ENCODE data around the gene LRRC15. TPM values are rescaled to one million over a fixed set of nuclear protein-coding genes. Genes with fewer than 3 reads are reported as not detected.

Gene LRRC15
- total RNA-seq, 3 donors from 2014 or later: not detected

- no peak overlapping the region for H3K4me3 Mint-ChIP-seq
- no peak for DNase-seq
- H3K4me1 Mint-ChIP-seq (ENCODE audit: low read depth): no peaks in the 10 kb centered on the region
Observed at GRCh38 chr3:194364314-194364651, 5.3 kb downstream of the LRRC15 start.

GRCh38 chr3:194360568-194360967 lies 9.0 kb downstream of the LRRC15 start:
- ATAC-seq (no peak), DNase-seq (no peak)
- no peaks in the 10 kb centered on the region for H3K9me3 Mint-ChIP-seq
- H3K36me3 Mint-ChIP-seq (ENCODE audit: insufficient read depth): no peaks in the 10 kb centered on the region
- peaks cover 11% of the 10 kb centered on the region for H3K27me3 Mint-ChIP-seq (ENCODE audit: low read depth)
- no peak overlapping the region for H3K4me3 Mint-ChIP-seq
- no peaks in the 10 kb centered on the region for H3K4me1 Mint-ChIP-seq (ENCODE audit: low read depth)

More at GRCh38 chr3:194364314-194364651, 5.3 kb downstream of the LRRC15 start:
- Mint-ChIP-seq H3K27me3 (ENCODE audit: low read depth) (peaks cover 29% of the 10 kb centered on the region), H3K36me3 (ENCODE audit: insufficient read depth) (no peaks in the 10 kb centered on the region), H3K9me3 (no peaks in the 10 kb centered on the region)
- ATAC-seq: no peak

- Mint-ChIP-seq H3K4me3 (no peak overlapping the region), H3K9me3 (no peaks in the 10 kb centered on the region), H3K27me3 (ENCODE audit: low read depth) (peaks cover 11% of the 10 kb centered on the region), H3K36me3 (ENCODE audit: insufficient read depth) (no peaks in the 10 kb centered on the region), H3K4me1 (ENCODE audit: low read depth) (no peaks in the 10 kb centered on the region)
- ATAC-seq (no peak), DNase-seq (no peak)
Observed at GRCh38 chr3:194357681-194358080, 11.9 kb downstream of the LRRC15 start.

GRCh38 chr3:194355379-194355778 lies 14.2 kb downstream of the LRRC15 start:
- H3K4me1 Mint-ChIP-seq (ENCODE audit: low read depth): no peaks in the 10 kb centered on the region

GRCh38 chr3:194354315-194354714 lies 15.2 kb downstream of the LRRC15 start:
- H3K36me3 Mint-ChIP-seq (ENCODE audit: insufficient read depth): no peaks in the 10 kb centered on the region
- peaks cover 2% of the 10 kb centered on the region for H3K27me3 Mint-ChIP-seq (ENCODE audit: low read depth)
- H3K9me3 Mint-ChIP-seq: no peaks in the 10 kb centered on the region
- no peak for DNase-seq
- ATAC-seq: no peak
- no peak overlapping the region for H3K4me3 Mint-ChIP-seq
- no peaks in the 10 kb centered on the region for H3K4me1 Mint-ChIP-seq (ENCODE audit: low read depth)

More at GRCh38 chr3:194355379-194355778, 14.2 kb downstream of the LRRC15 start:
- H3K27me3 Mint-ChIP-seq (ENCODE audit: low read depth): peaks cover 8% of the 10 kb centered on the region
- no peaks in the 10 kb centered on the region for H3K9me3 Mint-ChIP-seq
- no peak for DNase-seq
- no peak for ATAC-seq
- no peak overlapping the region for H3K4me3 Mint-ChIP-seq
- no peaks in the 10 kb centered on the region for H3K36me3 Mint-ChIP-seq (ENCODE audit: insufficient read depth)

- no peak overlapping the region for H3K4me3 Mint-ChIP-seq
- DNase-seq: no peak
- H3K9me3 Mint-ChIP-seq: no peaks in the 10 kb centered on the region
- H3K27me3 Mint-ChIP-seq (ENCODE audit: low read depth): no peaks in the 10 kb centered on the region
- no peak for ATAC-seq
- no peaks in the 10 kb centered on the region for H3K36me3 Mint-ChIP-seq (ENCODE audit: insufficient read depth)
- no peaks in the 10 kb centered on the region for H3K4me1 Mint-ChIP-seq (ENCODE audit: low read depth)
Observed at GRCh38 chr3:194352667-194353246, 16.8 kb downstream of the LRRC15 start.

GRCh38 chr3:194351952-194352536 lies 17.5 kb downstream of the LRRC15 start:
- DNase-seq (no peak), ATAC-seq (no peak)
- Mint-ChIP-seq H3K36me3 (ENCODE audit: insufficient read depth) (no peaks in the 10 kb centered on the region), H3K4me3 (no peak overlapping the region), H3K9me3 (no peaks in the 10 kb centered on the region), H3K27me3 (ENCODE audit: low read depth) (no peaks in the 10 kb centered on the region), H3K4me1 (ENCODE audit: low read depth) (no peaks in the 10 kb centered on the region)

GRCh38 chr3:194351080-194351672 lies 18.4 kb downstream of the LRRC15 start, which contains the start of gene CPN2:
Gene CPN2 (minus strand): TSS chr3:194351328. CDS start chr3:194342702, 8,626 bp downstream.
- H3K9me3 Mint-ChIP-seq: no peaks in the 10 kb centered on the region
- ATAC-seq: no peak

GRCh38 chr3:194350726-194351071 lies 18.8 kb downstream of the LRRC15 start:
- H3K27me3 Mint-ChIP-seq (ENCODE audit: low read depth): peaks cover under 1% of the 10 kb centered on the region
- no peaks in the 10 kb centered on the region for H3K9me3 Mint-ChIP-seq
- H3K4me1 Mint-ChIP-seq (ENCODE audit: low read depth): no peaks in the 10 kb centered on the region
- DNase-seq (no peak), ATAC-seq (no peak)
- H3K4me3 Mint-ChIP-seq: no peak overlapping the region
- no peaks in the 10 kb centered on the region for H3K36me3 Mint-ChIP-seq (ENCODE audit: insufficient read depth)

More at GRCh38 chr3:194351080-194351672, 18.4 kb downstream of the LRRC15 start, which contains the start of gene CPN2:
- no peaks in the 10 kb centered on the region for H3K4me1 Mint-ChIP-seq (ENCODE audit: low read depth)
- DNase-seq: no peak
- H3K4me3 Mint-ChIP-seq: no peak within 1 kb of the TSS
- no peaks in the 10 kb centered on the region for H3K27me3 Mint-ChIP-seq (ENCODE audit: low read depth)
- H3K36me3 Mint-ChIP-seq (ENCODE audit: insufficient read depth): no peaks in the 10 kb centered on the region

- Mint-ChIP-seq H3K9me3 (no peaks in the 10 kb centered on the region), H3K27me3 (ENCODE audit: low read depth) (peaks cover 5% of the 10 kb centered on the region), H3K4me1 (ENCODE audit: low read depth) (peaks cover 4% of the 10 kb centered on the region), H3K4me3 (no peak overlapping the region), H3K36me3 (ENCODE audit: insufficient read depth) (no peaks in the 10 kb centered on the region)
- ATAC-seq (no peak), DNase-seq (no peak)
Observed at GRCh38 chr3:194348354-194348753, 21.2 kb downstream of the LRRC15 start.

GRCh38 chr3:194346621-194347020 lies 22.9 kb downstream of the LRRC15 start:
- no peak for DNase-seq
- Mint-ChIP-seq H3K27me3 (ENCODE audit: low read depth) (peaks cover 5% of the 10 kb centered on the region), H3K9me3 (no peaks in the 10 kb centered on the region), H3K4me3 (no peak overlapping the region), H3K36me3 (ENCODE audit: insufficient read depth) (no peaks in the 10 kb centered on the region), H3K4me1 (ENCODE audit: low read depth) (peaks cover 4% of the 10 kb centered on the region)
- no peak for ATAC-seq

GRCh38 chr3:194346035-194346434 lies 23.5 kb downstream of the LRRC15 start:
- H3K27me3 Mint-ChIP-seq (ENCODE audit: low read depth): peaks cover 8% of the 10 kb centered on the region
- no peak overlapping the region for H3K4me3 Mint-ChIP-seq
- H3K9me3 Mint-ChIP-seq: no peaks in the 10 kb centered on the region
- DNase-seq (no peak), ATAC-seq (no peak)
- H3K36me3 Mint-ChIP-seq (ENCODE audit: insufficient read depth): no peaks in the 10 kb centered on the region
- peaks cover 4% of the 10 kb centered on the region for H3K4me1 Mint-ChIP-seq (ENCODE audit: low read depth)

- DNase-seq (peak; percentile 73), ATAC-seq (peak; percentile 51 to 72)
- no peak overlapping the region for H3K4me3 Mint-ChIP-seq
- H3K27me3 Mint-ChIP-seq (ENCODE audit: low read depth): peaks cover 8% of the 10 kb centered on the region
- no peaks in the 10 kb centered on the region for H3K36me3 Mint-ChIP-seq (ENCODE audit: insufficient read depth)
- H3K4me1 Mint-ChIP-seq (ENCODE audit: low read depth): peaks cover 4% of the 10 kb centered on the region
- no peaks in the 10 kb centered on the region for H3K9me3 Mint-ChIP-seq
Observed at GRCh38 chr3:194344012-194344411, 25.5 kb downstream of the LRRC15 start.

- ATAC-seq (no peak), DNase-seq (no peak)
- Mint-ChIP-seq H3K36me3 (ENCODE audit: insufficient read depth) (no peaks in the 10 kb centered on the region), H3K27me3 (ENCODE audit: low read depth) (peaks cover 8% of the 10 kb centered on the region), H3K4me1 (ENCODE audit: low read depth) (peaks cover 4% of the 10 kb centered on the region), H3K4me3 (no peak overlapping the region), H3K9me3 (no peaks in the 10 kb centered on the region)
Observed at GRCh38 chr3:194343561-194343893, 26.0 kb downstream of the LRRC15 start.

- no peaks in the 10 kb centered on the region for H3K36me3 Mint-ChIP-seq (ENCODE audit: insufficient read depth)
- H3K4me3 Mint-ChIP-seq: no peak overlapping the region
- H3K27me3 Mint-ChIP-seq (ENCODE audit: low read depth): peaks cover 8% of the 10 kb centered on the region
- DNase-seq (no peak), ATAC-seq (no peak)
- peaks cover 4% of the 10 kb centered on the region for H3K4me1 Mint-ChIP-seq (ENCODE audit: low read depth)
- H3K9me3 Mint-ChIP-seq: no peaks in the 10 kb centered on the region
Observed at GRCh38 chr3:194342861-194343560, 26.5 kb downstream of the LRRC15 start.

Data from activated T-cell treated with anti-CD3 and anti-CD28 coated beads, Interleukin-2, amount 50 U/mL, for 4 hours (primary cell).